IMR-90 (cell line): ENCODE measurements around the gene CAMK2N1. TPM values are rescaled to one million over a fixed set of nuclear protein-coding genes. Genes with fewer than 3 reads are reported as not detected.

ENCODE experiments used
- ATAC-seq: fragments of 200-7000 bp; cut with Tn5 transposase; 2 replicates; pipeline ENCODE4 v1.9.1; 2020; ENCODE audit warnings: low read depth, mild to moderate bottlenecking, moderate library complexity
- BruUV-seq: library from RNA; stranded (reverse); fragments of 400-500 nt; replicated peaks from 2 replicates; lab custom pipeline; 2021; lab: Mats Ljungman, UMichigan
- CTCF ChIA-PET: fragments of 300-600 bp; formaldehyde crosslinking; extraction: SDS; loops from one replicate; lab custom pipeline; 2021; ENCODE audit warnings: antibody characterized with exemption; lab: Yijun Ruan, JAX
- POLR2A ChIA-PET: fragments of 300-600 bp; sonication (Branson Sonifier 250); formaldehyde crosslinking; loops from one replicate; lab custom pipeline; 2022; ENCODE audit warnings: antibody characterized with exemption; ENCODE audit not compliant: unreplicated experiment; lab: Charles Lee
- DNase-seq: peaks from one replicate; pipeline ENCODE4 v3.0.0; 2013
- H2AFZ ChIP-seq: replicated peaks from 2 replicates; pipeline ENCODE3; 2013; ENCODE audit warnings: low read length, mild to moderate bottlenecking; ENCODE audit not compliant: poor library complexity
- H2AK5ac ChIP-seq: 2 replicates; pipeline ENCODE4 v1.6.1; 2013; ENCODE audit warnings: low read depth, low read length, inconsistent platforms
- H2AK9ac ChIP-seq: replicated peaks from 2 replicates; pipeline ENCODE3; 2013; ENCODE audit warnings: mild to moderate bottlenecking, low read depth, low read length, moderate library complexity; ENCODE audit not compliant: poor library complexity
- H2BK120ac ChIP-seq: 2 replicates; pipeline ENCODE4 v1.6.1; 2013; ENCODE audit warnings: low read depth, low read length, inconsistent platforms
- H2BK15ac ChIP-seq: 3 replicates; pipeline ENCODE4 v1.6.1; 2013; ENCODE audit warnings: low read depth, low read length, inconsistent platforms
- H2BK20ac ChIP-seq: 2 replicates; pipeline ENCODE4 v1.6.1; 2013; ENCODE audit warnings: low read depth, mild to moderate bottlenecking, inconsistent platforms, low read length, moderate library complexity
- H2BK5ac ChIP-seq: 2 replicates; pipeline ENCODE4 v1.6.1; 2013; ENCODE audit warnings: mild to moderate bottlenecking, low read depth, low read length, inconsistent platforms; ENCODE audit not compliant: poor library complexity, severe bottlenecking
- H3K14ac ChIP-seq: replicated peaks from 2 replicates; pipeline ENCODE4 v1.6.1; 2013; ENCODE audit warnings: low read depth, low read length, inconsistent platforms
- H3K18ac ChIP-seq: 2 replicates; pipeline ENCODE4 v1.6.1; 2013; ENCODE audit warnings: low read depth, low read length, control low read depth
- H3K23ac ChIP-seq: 2 replicates; pipeline ENCODE4 v1.6.1; 2013; ENCODE audit warnings: low read depth, low read length, inconsistent platforms
- H3K27ac ChIP-seq: 2 replicates; pipeline ENCODE4 v1.5.1; 2013; ENCODE audit warnings: mild to moderate bottlenecking, control low read depth, low read length; ENCODE audit not compliant: insufficient read depth
- H3K27me3 ChIP-seq: 2 replicates; pipeline ENCODE4 v1.6.1; 2013; ENCODE audit warnings: low read length; ENCODE audit not compliant: control insufficient read depth, insufficient read depth
- H3K36me3 ChIP-seq: 2 replicates; pipeline ENCODE4 v1.6.1; 2013; ENCODE audit warnings: low read length, mixed read lengths; ENCODE audit not compliant: control insufficient read depth, insufficient read depth
- H3K4ac ChIP-seq: 2 replicates; pipeline ENCODE4 v1.6.1; 2013; ENCODE audit warnings: low read depth, low read length, inconsistent platforms
- H3K4me1 ChIP-seq: 2 replicates; pipeline ENCODE4 v1.6.1; 2013; ENCODE audit warnings: low read length, mixed read lengths; ENCODE audit not compliant: control insufficient read depth, insufficient read depth
- H3K4me2 ChIP-seq: 2 replicates; pipeline ENCODE4 v1.6.1; 2013; ENCODE audit warnings: low read depth, mild to moderate bottlenecking, control low read depth, low read length, moderate library complexity
- H3K4me3 ChIP-seq: 2 replicates; pipeline ENCODE4 v1.5.1; 2013; ENCODE audit warnings: low read depth, mild to moderate bottlenecking, control low read depth, low read length, moderate library complexity; ENCODE audit not compliant: insufficient read depth
- H3K56ac ChIP-seq: 2 replicates; pipeline ENCODE4 v1.6.1; 2013; ENCODE audit warnings: low read length, inconsistent platforms; ENCODE audit not compliant: insufficient read depth; ENCODE audit errors: extremely low read depth
- H3K79me1 ChIP-seq, 2 experiments: 2 replicates each; pipeline ENCODE4 v1.6.1; 2013; ENCODE audit warnings: low read length in 2 of 2, inconsistent platforms in 1 of 2, low read depth in 1 of 2
- H3K9ac ChIP-seq: 2 replicates; pipeline ENCODE4 v1.6.1; 2013; ENCODE audit warnings: low read depth, low read length, control low read depth
- H3K9me1 ChIP-seq: 2 replicates; pipeline ENCODE4 v1.6.1; 2013; ENCODE audit warnings: low read length, inconsistent platforms; ENCODE audit not compliant: insufficient read depth
- H3K9me3 ChIP-seq: 2 replicates; pipeline ENCODE4 v1.6.1; 2013; ENCODE audit warnings: low read length; ENCODE audit not compliant: control insufficient read depth, insufficient read depth
- H4K20me1 ChIP-seq: 2 replicates; pipeline ENCODE4 v1.6.1; 2013; ENCODE audit warnings: low read length, inconsistent platforms; ENCODE audit not compliant: insufficient read depth
- H4K5ac ChIP-seq: 2 replicates; pipeline ENCODE4 v1.6.1; 2013; ENCODE audit warnings: mild to moderate bottlenecking, low read depth, low read length, control low read depth
- H4K8ac ChIP-seq, 2 experiments: 2 replicates each; pipeline ENCODE4 v1.6.1; 2013; ENCODE audit warnings: low read depth in 2 of 2, low read length in 2 of 2, control low read depth in 1 of 2, inconsistent platforms in 1 of 2
- H4K91ac ChIP-seq: 2 replicates; pipeline ENCODE4 v1.6.1; 2013; ENCODE audit warnings: low read depth, low read length, inconsistent platforms; ENCODE audit not compliant: insufficient read depth
- BHLHE40 ChIP-seq: fragments of 150-350 bp; IDR thresholded peaks from 2 replicates; pipeline ENCODE4 v1.6.1; 2016; ENCODE audit warnings: mild to moderate bottlenecking, low read depth, low read length
- CHD1 ChIP-seq: IDR thresholded peaks from 2 replicates; pipeline ENCODE4 v1.6.1; 2012; ENCODE audit warnings: low read depth, low read length, improper control_type of control experiment
- FOS ChIP-seq: fragments of 150-350 bp; IDR thresholded peaks from 2 replicates; pipeline ENCODE4 v1.6.1; 2016; ENCODE audit warnings: low read depth, low read length
- NFE2L2 ChIP-seq: fragments of 150-350 bp; IDR thresholded peaks from 2 replicates; pipeline ENCODE4 v1.6.1; 2016; ENCODE audit warnings: low read depth, mild to moderate bottlenecking, low read length
- WGBS, 2 experiments: methylation state at CpG; one replicate each; pipeline versions ENCODE4 v1.1.5 to v1.1.7; 2013; ENCODE audit warnings: missing lambda C conversion rate in 2 of 2; ENCODE audit not compliant: insufficient read length in 1 of 2; ENCODE audit errors: extremely low coverage in 2 of 2; 5-methylcytosine and 5-hydroxymethylcytosine counted together
- dilution Hi-C: fragments of 300-500 bp; cut with HindIII; formaldehyde crosslinking; loops from one replicate; pipeline ENCODE4 v1.14.3; 2018; ENCODE audit warnings: low sequenced_read_pairs; ENCODE audit not compliant: unreplicated experiment
- in situ Hi-C: fragments of 300-500 bp; cut with MboI; formaldehyde crosslinking; loops from 3 replicates; pipeline ENCODE4 v1.14.3; 2019; ENCODE audit warnings: low sequenced_read_pairs, inconsistent platforms, mixed read lengths
- intact Hi-C: fragments of 100-400 bp; cut with micrococcal nuclease; formaldehyde crosslinking; loops from 2 replicates; pipeline ENCODE4 v1.10.0; 2022
- polyA plus RNA-seq, 3 experiments: library from polyadenylated mRNA; depleted of rRNA; stranded (reverse); fragments of >200 nt; gene quantifications; 2 replicates each; pipeline ENCODE4 v1.2.3, GENCODE V29; 2012; ENCODE audit warnings: low replicate concordance in 1 of 3
- total RNA-seq: library from RNA; depleted of rRNA; stranded (reverse); fragments of >200 nt; gene quantifications from 2 replicates; pipeline ENCODE4 v1.2.3, GENCODE V29; 2012
- TF ChIP-seq, protein P1 (sequence below): conservative IDR thresholded peaks from 2 replicates; pipeline ENCODE4 v1.5.1; 2012; ENCODE audit warnings: mild to moderate bottlenecking, low read depth, low read length, improper control_type of control experiment

The CAMK2N1 gene
- total and polyA plus RNA-seq, 2 of the 4 experiments (the other 2 are of a cell fraction): 10.2 to 44.4 TPM

DNA sequence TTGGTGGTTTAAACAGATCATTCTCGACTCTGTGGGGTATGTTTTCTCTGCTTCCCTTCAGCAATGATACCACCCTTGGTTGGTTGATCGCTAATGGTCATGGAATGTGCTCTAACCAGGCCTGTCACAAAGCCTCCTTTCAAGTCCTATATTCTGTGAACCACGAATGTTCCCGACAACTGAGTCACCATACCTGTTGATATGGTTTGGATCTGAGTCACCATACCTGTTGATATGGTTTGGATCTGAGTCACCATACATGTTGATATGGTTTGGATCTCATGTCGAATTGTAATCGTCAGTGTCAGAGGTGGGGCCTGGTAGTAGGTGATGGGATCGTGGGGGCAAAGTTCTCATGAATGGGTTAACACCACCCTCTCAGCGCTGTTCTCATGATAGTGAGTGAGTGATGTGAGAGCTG lies 10.2 kb upstream of the CAMK2N1 start:
- Histone ChIP-seq H2BK120ac (peak overlapping the region; percentile 85), H2BK5ac (peak overlapping the region; percentile 81), H3K14ac (peak overlapping the region; percentile 19; the same call in 1 of the 2 replicates), H2AK9ac (peak overlapping the region; percentile 52), H3K9ac (no peak overlapping the region), H3K4me1 (peaks cover 19% of the 10 kb centered on the region), H2AFZ (peak overlapping the region; percentile 52), H3K36me3 (peaks cover 26% of the 10 kb centered on the region), H3K18ac (peak overlapping the region; percentile 0; the same call in 1 of the 2 replicates), H4K91ac (peak overlapping the region; percentile 89), H2BK15ac (peak overlapping the region; percentile 86), H3K9me3 (no peaks in the 10 kb centered on the region), H3K4me3 (no peak overlapping the region), H3K27ac (peak overlapping the region; percentile 39), H4K20me1 (peaks cover 10% of the 10 kb centered on the region; the same call in 1 of the 2 replicates), H3K27me3 (no peaks in the 10 kb centered on the region), H4K5ac (peak overlapping the region; percentile 76), H3K56ac (0 out of 2 replicates have a peak overlapping the region, but pooled peaks have one; percentile 10), H3K4ac (peak overlapping the region; percentile 92), H3K4me2 (no peak overlapping the region; the same call in 1 of the 2 replicates), H2BK20ac (peak overlapping the region; percentile 92), H3K79me1 (peaks cover 0 to 8% of the 10 kb centered on the region in 2 experiments; a peak in 1 of 4 replicates), H3K9me1 (peaks cover 17% of the 10 kb centered on the region), H2AK5ac (peak overlapping the region; percentile 90), H4K8ac (peak overlapping the region in 1 of 2 experiments; percentile 88; a peak in 3 of 4 replicates), H3K23ac (peak overlapping the region; percentile 50)
- DNase-seq (peak; percentile 82), ATAC-seq (peak; percentile 24; the same call in 1 of the 2 replicates)
- in situ Hi-C loops: loop anchor here (10.0 kb wide), 1 partner anchor 581 kb away; no protein-coding TSS in a partner anchor
- dilution Hi-C loops: no loop called here
- POLR2A ChIA-PET: no interaction called here
- TF ChIP-seq FOS (peak; percentile 83), BHLHE40 (peak; percentile 42; the same call in 1 of the 2 replicates), CHD1 (no peak), NFE2L2 (no peak)
- TF ChIP-seq, protein P1, sequence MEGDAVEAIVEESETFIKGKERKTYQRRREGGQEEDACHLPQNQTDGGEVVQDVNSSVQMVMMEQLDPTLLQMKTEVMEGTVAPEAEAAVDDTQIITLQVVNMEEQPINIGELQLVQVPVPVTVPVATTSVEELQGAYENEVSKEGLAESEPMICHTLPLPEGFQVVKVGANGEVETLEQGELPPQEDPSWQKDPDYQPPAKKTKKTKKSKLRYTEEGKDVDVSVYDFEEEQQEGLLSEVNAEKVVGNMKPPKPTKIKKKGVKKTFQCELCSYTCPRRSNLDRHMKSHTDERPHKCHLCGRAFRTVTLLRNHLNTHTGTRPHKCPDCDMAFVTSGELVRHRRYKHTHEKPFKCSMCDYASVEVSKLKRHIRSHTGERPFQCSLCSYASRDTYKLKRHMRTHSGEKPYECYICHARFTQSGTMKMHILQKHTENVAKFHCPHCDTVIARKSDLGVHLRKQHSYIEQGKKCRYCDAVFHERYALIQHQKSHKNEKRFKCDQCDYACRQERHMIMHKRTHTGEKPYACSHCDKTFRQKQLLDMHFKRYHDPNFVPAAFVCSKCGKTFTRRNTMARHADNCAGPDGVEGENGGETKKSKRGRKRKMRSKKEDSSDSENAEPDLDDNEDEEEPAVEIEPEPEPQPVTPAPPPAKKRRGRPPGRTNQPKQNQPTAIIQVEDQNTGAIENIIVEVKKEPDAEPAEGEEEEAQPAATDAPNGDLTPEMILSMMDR: no peak
- intact Hi-C loops: no loop called here
- CTCF ChIA-PET: no interaction called here
- WGBS, 2 experiments: 0% methylated on average over 1 of the region's 8 CpGs; no CpG with 5 or more reads in 1 of the 2 experiments
- no TSS peak for BruUV-seq
